ENCODE results near the gene GNG11. TPM values are rescaled to one million over a fixed set of nuclear protein-coding genes. Genes with fewer than 3 reads are reported as not detected.

The GNG11 gene
- total RNA-seq, 1 donor from 2014 or later = 8.8 TPM

DNA sequence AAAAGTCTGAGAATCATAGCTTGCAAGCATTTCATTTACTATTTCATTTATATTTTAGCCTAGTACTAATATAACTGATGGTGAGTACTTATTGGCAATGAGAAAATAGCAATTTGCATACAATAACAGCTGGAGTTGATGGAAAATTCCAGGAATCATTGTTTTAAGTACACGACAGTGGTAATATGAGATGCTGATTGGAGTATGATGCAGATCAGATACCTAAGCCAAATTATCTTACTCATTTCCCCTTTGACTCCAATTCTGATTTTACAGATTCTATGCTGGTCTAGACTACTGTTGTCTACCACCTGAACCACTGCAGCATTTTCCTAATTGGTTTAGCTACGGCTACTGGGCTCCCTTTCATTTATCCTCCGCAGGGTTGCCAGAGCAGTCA lies 36.7 kb downstream of the GNG11 start:
- no peak overlapping the region for H3K27ac Mint-ChIP-seq (ENCODE audit: unreplicated experiment)

GRCh38 chr7:93958651-93959050 lies 37.1 kb downstream of the GNG11 start:
- no peak overlapping the region for H3K4me3 Mint-ChIP-seq (ENCODE audit: unreplicated experiment)
- H3K4me1 Mint-ChIP-seq (ENCODE audit: low read depth, unreplicated experiment) = peaks cover 1% of the 10 kb centered on the region
- FAIRE-seq (no peak), DNase-seq (ENCODE audit: low read depth) (no peak)
- Histone ChIP-seq H3K4me1 (ENCODE audit: insufficient read depth, low read length) (peaks cover 3% of the 10 kb centered on the region), H2AFZ (ENCODE audit: low read depth, low read length) (peak overlapping the region; percentile 28), H4K20me1 (ENCODE audit: insufficient read depth, low read length) (no peaks in the 10 kb centered on the region), H3K36me3 (ENCODE audit: insufficient read depth, low read length) (no peaks in the 10 kb centered on the region), H3K9ac (ENCODE audit: low read length) (no peak overlapping the region), H3K4me3 (ENCODE audit: insufficient read depth, low read depth, low read length) (no peak overlapping the region), H3K27ac (ENCODE audit: low read depth, low read length) (no peak overlapping the region), H3K27me3 (ENCODE audit: insufficient read depth, low read length) (no peaks in the 10 kb centered on the region), H3K9me3 (ENCODE audit: insufficient read depth, low read depth, low read length) (no peaks in the 10 kb centered on the region), H3K79me2 (ENCODE audit: insufficient read depth, low read length) (no peaks in the 10 kb centered on the region), H3K4me2 (ENCODE audit: low read length) (peak overlapping the region; percentile 49)
- no peak overlapping the region for H3K27ac Mint-ChIP-seq (ENCODE audit: unreplicated experiment)
- no peaks in the 10 kb centered on the region for H3K9me3 Mint-ChIP-seq (ENCODE audit: unreplicated experiment)
- TF ChIP-seq, protein P1, sequence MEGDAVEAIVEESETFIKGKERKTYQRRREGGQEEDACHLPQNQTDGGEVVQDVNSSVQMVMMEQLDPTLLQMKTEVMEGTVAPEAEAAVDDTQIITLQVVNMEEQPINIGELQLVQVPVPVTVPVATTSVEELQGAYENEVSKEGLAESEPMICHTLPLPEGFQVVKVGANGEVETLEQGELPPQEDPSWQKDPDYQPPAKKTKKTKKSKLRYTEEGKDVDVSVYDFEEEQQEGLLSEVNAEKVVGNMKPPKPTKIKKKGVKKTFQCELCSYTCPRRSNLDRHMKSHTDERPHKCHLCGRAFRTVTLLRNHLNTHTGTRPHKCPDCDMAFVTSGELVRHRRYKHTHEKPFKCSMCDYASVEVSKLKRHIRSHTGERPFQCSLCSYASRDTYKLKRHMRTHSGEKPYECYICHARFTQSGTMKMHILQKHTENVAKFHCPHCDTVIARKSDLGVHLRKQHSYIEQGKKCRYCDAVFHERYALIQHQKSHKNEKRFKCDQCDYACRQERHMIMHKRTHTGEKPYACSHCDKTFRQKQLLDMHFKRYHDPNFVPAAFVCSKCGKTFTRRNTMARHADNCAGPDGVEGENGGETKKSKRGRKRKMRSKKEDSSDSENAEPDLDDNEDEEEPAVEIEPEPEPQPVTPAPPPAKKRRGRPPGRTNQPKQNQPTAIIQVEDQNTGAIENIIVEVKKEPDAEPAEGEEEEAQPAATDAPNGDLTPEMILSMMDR (IDR thresholded peaks at IDR 0.05; ENCODE audit: insufficient read depth, low read depth, low read length) = no peak
- TF ChIP-seq EZH2 (IDR thresholded peaks at IDR 0.05; ENCODE audit: insufficient read depth, low read length) = no peak
- H3K27me3 Mint-ChIP-seq (ENCODE audit: low read depth, unreplicated experiment) = no peaks in the 10 kb centered on the region
- no peaks in the 10 kb centered on the region for H3K36me3 Mint-ChIP-seq (ENCODE audit: low read depth, unreplicated experiment)

More for the DNA sequence above, 36.7 kb downstream of the GNG11 start:
- Histone ChIP-seq H3K9ac (ENCODE audit: low read length) (no peak overlapping the region), H4K20me1 (ENCODE audit: insufficient read depth, low read length) (no peaks in the 10 kb centered on the region), H3K79me2 (ENCODE audit: insufficient read depth, low read length) (no peaks in the 10 kb centered on the region), H3K36me3 (ENCODE audit: insufficient read depth, low read length) (no peaks in the 10 kb centered on the region), H2AFZ (ENCODE audit: low read depth, low read length) (peak overlapping the region; percentile 28), H3K27me3 (ENCODE audit: insufficient read depth, low read length) (no peaks in the 10 kb centered on the region), H3K27ac (ENCODE audit: low read depth, low read length) (no peak overlapping the region), H3K4me1 (ENCODE audit: insufficient read depth, low read length) (peaks cover 3% of the 10 kb centered on the region), H3K9me3 (ENCODE audit: insufficient read depth, low read depth, low read length) (no peaks in the 10 kb centered on the region), H3K4me3 (ENCODE audit: insufficient read depth, low read depth, low read length) (no peak overlapping the region), H3K4me2 (ENCODE audit: low read length) (peak overlapping the region; percentile 49)
- DNase-seq (ENCODE audit: low read depth) = peak; percentile 73
- no peaks in the 10 kb centered on the region for H3K9me3 Mint-ChIP-seq (ENCODE audit: unreplicated experiment)
- no peak for TF ChIP-seq EZH2 (IDR thresholded peaks at IDR 0.05; ENCODE audit: insufficient read depth, low read length)
- TF ChIP-seq, protein P1 (IDR thresholded peaks at IDR 0.05; ENCODE audit: insufficient read depth, low read depth, low read length) = no peak
- H3K4me3 Mint-ChIP-seq (ENCODE audit: unreplicated experiment) = no peak overlapping the region
- peak; percentile 52 for FAIRE-seq
- no peaks in the 10 kb centered on the region for H3K36me3 Mint-ChIP-seq (ENCODE audit: low read depth, unreplicated experiment)
- peaks cover 1% of the 10 kb centered on the region for H3K4me1 Mint-ChIP-seq (ENCODE audit: low read depth, unreplicated experiment)
- H3K27me3 Mint-ChIP-seq (ENCODE audit: low read depth, unreplicated experiment) = no peaks in the 10 kb centered on the region

DNA sequence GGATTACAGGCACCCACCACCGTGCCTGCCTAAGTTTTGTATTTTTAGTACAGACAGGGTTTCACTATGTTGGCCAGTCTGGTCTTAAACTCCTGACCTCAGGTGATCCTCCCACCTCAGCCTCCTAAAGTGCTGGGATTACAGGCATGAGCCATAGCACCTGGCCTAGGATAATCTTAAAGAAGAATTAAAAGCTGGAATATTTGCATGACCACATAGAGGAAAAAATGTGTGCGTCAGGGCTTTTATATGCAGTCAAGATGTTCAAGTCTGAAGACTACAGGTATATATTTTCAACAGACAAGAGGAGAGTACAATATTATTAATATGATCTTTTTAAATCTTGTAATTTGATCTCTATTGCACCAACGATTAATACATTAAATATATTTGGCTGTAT lies 39.5 kb downstream of the GNG11 start:
- no peak overlapping the region for H3K9ac ChIP-seq (ENCODE audit: low read length)
- H3K9me3 ChIP-seq (ENCODE audit: insufficient read depth, low read depth, low read length) = no peaks in the 10 kb centered on the region
- no peak for TF ChIP-seq EZH2 (IDR thresholded peaks at IDR 0.05; ENCODE audit: insufficient read depth, low read length)
- H4K20me1 ChIP-seq (ENCODE audit: insufficient read depth, low read length) = no peaks in the 10 kb centered on the region
- no peaks in the 10 kb centered on the region for H3K27me3 ChIP-seq (ENCODE audit: insufficient read depth, low read length)
- peaks cover 3% of the 10 kb centered on the region for H3K4me1 ChIP-seq (ENCODE audit: insufficient read depth, low read length)
- no peak overlapping the region for H3K27ac ChIP-seq (ENCODE audit: low read depth, low read length)
- H3K4me2 ChIP-seq (ENCODE audit: low read length) = no peak overlapping the region
- DNase-seq (ENCODE audit: low read depth) (no peak), FAIRE-seq (no peak)
- no peaks in the 10 kb centered on the region for H3K36me3 ChIP-seq (ENCODE audit: insufficient read depth, low read length)
- no peaks in the 10 kb centered on the region for H3K79me2 ChIP-seq (ENCODE audit: insufficient read depth, low read length)
- Mint-ChIP-seq H3K4me1 (ENCODE audit: low read depth, unreplicated experiment) (peaks cover 1% of the 10 kb centered on the region), H3K27me3 (ENCODE audit: low read depth, unreplicated experiment) (no peaks in the 10 kb centered on the region), H3K36me3 (ENCODE audit: low read depth, unreplicated experiment) (no peaks in the 10 kb centered on the region), H3K4me3 (ENCODE audit: unreplicated experiment) (no peak overlapping the region), H3K9me3 (ENCODE audit: unreplicated experiment) (no peaks in the 10 kb centered on the region), H3K27ac (ENCODE audit: unreplicated experiment) (no peak overlapping the region)
- no peak overlapping the region for H2AFZ ChIP-seq (ENCODE audit: low read depth, low read length)
- no peak overlapping the region for H3K4me3 ChIP-seq (ENCODE audit: insufficient read depth, low read depth, low read length)

Data from astrocyte (in vitro differentiated cells and primary cell).